HEK293T (cell line): Measurements from ENCODE around the gene VPS16.

Experiments
- SP1 ChIP-seq: fragments of 450-650 bp; IDR thresholded peaks from 2 replicates; pipeline ENCODE4 v1.6.1; 2017
- TF ChIP-seq, protein P1 (sequence below): fragments of 450-650 bp; IDR thresholded peaks from 2 replicates; pipeline ENCODE4 v1.6.1; 2016

DNA sequence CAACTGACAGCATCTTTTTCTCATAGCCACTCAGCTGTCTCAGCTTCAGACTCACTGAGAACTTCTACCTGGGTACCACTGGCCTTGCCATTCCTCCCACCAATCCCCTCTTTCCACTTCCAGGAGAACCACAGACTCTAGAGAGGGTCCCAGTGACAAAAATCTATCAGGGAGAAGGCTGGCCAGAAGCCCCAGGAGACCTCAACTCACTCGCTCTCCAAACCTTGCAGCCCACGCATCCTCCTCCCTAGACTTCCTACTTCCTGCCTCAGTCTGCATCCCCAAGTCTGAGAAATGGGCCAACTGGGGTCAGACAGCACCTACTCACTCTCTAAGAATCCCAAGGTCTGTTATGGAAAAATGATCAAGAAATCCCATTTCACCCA lies 23.2 kb upstream of the VPS16 start:
- TF ChIP-seq, protein P1, sequence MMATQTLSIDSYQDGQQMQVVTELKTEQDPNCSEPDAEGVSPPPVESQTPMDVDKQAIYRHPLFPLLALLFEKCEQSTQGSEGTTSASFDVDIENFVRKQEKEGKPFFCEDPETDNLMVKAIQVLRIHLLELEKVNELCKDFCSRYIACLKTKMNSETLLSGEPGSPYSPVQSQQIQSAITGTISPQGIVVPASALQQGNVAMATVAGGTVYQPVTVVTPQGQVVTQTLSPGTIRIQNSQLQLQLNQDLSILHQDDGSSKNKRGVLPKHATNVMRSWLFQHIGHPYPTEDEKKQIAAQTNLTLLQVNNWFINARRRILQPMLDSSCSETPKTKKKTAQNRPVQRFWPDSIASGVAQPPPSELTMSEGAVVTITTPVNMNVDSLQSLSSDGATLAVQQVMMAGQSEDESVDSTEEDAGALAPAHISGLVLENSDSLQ: no peak
- no peak for TF ChIP-seq SP1
